Stimulated activated CD8-positive, alpha-beta memory T cell treated with anti-CD3 and anti-CD28 coated beads, Interleukin-7, amount 100 ng/mL, for 1 hour (primary cell): ENCODE measurements around the gene CCDC201.

ENCODE experiments used
- DNase-seq, 2 donors: peaks; one replicate each; pipeline ENCODE4 v3.0.0-alpha.2; 2020; ENCODE audit warnings: low read depth in 2 of 2

CCDC201 gene

DNA sequence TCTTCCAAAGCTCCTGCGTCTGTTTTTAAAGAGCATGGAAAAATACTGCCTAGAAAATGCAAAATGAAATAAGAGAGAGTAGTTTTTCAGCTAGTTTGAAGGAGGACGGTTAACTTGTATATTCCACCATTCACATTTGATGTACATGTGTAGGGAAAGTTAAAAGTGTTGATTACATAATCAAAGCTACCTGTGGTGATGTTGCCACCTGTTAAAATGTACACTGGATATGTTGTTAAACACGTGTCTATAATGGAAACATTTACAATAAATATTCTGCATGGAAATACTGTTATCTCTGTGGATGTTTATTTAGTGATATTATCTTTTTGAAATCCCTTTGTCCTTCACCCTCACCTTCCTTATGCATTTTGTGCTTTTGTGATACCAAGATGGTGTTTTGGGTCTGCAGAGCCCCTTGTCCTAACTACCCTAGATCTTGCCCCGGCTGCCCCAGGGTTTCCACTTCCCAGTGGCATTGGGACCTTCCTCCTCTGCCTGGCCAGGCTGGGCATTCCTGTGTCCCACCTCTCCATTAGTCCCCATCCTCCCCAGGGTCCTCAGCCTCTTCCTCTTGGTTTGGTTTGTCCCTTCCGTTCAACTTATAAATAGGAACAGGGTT, 20.6 kb upstream of the CCDC201 start:
- DNase-seq = no peak

DNA sequence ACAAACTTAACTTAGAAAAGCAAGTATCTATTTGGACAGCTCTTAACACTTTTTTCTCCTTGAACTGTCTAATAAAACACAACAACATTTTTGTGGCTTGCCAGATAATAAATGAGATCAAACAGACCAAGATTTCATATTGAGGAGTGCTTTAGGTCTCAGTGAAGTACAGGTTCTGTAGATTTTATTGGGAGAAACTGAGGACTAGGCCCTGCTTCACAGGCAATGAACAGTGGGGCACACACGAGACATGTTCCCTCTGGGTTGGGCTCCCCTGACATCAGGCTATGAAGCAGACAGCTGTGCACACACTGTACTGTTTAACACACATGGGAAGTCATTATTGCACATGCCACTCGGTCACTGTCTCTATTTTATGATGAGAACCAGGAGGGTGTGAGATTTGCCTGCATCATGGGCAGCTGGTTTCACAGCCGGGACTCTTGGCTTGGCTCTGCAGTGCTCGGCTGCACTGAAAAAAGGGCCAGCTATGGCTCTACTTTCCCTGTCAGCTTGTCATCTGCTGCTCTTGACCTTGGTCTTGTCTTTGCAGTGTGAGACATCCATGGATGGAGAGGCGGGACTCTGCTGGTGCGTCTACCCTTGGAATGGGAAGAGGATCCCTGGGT, 19.6 kb upstream of the CCDC201 start:
- DNase-seq = no peak

GRCh38 chr7:45891462-45892402, 18.9 kb upstream of the CCDC201 start:
- DNase-seq = no peak

DNA sequence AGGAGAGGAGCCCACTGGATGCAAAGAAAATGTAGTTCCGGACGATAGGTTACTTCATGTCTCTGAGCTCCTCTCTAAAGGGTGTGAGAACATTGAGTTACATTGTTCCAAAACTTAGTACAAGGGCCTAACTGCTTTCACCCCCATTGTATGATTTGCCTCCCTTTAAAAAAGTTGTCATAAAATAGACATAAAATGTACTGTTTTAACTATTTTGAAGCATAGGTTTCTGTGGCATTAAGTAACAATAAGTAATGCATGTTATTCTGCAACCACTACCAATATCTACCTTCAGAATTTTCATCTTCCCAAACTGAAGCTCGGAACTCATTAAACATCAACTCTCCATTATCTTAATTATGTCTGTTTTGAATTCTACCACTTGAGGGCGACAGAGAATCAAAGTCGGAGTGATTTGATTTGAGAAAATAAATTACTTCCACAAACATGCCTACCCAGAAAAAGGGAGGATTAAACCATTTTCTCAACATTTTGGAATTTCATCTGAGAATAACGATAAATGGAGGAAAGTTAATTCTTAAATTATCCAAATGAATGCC, 18.1 kb upstream of the CCDC201 start:
- no peak for DNase-seq

- DNase-seq = no peak
Observed at GRCh38 chr7:45890125-45890901, 17.4 kb upstream of the CCDC201 start.

- DNase-seq = no peak
Observed at GRCh38 chr7:45889367-45890067, 16.6 kb upstream of the CCDC201 start.

GRCh38 chr7:45888993-45889366, 16.1 kb upstream of the CCDC201 start:
- no peak for DNase-seq

DNA sequence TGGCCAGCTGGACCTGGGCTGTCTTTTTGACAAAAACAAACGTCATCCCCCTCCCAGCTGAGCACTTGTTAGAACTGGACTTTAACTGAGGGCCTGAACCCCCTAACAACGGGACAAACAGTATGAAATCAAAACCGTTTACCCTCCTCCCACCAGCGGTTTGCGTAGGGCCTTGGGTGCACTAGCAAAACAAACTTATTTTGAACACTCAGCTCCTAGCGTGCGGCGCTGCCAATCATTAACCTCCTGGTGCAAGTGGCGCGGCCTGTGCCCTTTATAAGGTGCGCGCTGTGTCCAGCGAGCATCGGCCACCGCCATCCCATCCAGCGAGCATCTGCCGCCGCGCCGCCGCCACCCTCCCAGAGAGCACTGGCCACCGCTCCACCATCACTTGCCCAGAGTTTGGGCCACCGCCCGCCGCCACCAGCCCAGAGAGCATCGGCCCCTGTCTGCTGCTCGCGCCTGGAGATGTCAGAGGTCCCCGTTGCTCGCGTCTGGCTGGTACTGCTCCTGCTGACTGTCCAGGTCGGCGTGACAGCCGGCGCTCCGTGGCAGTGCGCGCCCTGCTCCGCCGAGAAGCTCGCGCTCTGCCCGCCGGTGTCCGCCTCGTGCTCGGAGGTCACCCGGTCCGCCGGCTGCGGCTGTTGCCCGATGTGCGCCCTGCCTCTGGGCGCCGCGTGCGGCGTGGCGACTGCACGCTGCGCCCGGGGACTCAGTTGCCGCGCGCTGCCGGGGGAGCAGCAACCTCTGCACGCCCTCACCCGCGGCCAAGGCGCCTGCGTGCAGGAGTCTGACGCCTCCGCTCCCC, 15.5 kb upstream of the CCDC201 start, which contains the start of gene IGFBP1:
Gene IGFBP1, plus strand, starts transcription at position 304 of the 808 bp plus-strand sequence. Its CDS starts 165 bp downstream, at position 469.
- DNase-seq = no peak

DNA sequence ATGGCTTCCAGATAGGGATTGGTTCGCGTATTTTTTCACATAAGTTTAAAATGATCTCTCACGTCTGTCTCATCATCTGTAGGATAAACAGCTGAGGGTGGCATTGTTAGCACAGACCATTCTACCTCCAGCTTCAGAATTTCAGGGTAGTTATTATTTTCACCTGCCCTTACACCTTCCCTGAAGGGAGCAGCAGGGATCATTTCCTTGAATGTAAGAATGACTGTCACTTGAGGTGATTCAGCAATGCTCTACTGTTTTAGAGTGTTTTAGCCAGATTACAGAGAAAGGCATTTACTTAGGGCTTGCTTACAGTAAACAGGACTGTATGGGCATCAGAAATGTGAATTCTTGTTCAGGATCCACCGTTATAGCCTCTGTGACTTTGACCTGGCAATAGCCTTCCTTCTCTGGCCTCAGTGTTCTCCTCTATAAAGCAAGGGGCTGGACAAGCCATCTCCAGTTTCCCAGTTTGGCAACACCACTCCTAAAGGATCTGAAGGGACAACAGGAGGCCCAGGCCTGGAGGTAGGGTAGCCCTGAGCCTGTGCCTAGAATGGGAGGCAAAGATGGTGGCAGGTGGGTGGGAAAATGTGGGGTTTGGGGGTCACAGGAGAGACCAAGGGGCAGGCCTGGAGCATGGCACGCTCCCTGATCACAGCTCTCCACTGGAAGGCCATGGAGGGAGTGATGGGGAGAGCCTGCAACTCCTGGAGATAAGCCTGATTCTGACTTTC, 14.2 kb upstream of the CCDC201 start:
- no peak for DNase-seq

DNA sequence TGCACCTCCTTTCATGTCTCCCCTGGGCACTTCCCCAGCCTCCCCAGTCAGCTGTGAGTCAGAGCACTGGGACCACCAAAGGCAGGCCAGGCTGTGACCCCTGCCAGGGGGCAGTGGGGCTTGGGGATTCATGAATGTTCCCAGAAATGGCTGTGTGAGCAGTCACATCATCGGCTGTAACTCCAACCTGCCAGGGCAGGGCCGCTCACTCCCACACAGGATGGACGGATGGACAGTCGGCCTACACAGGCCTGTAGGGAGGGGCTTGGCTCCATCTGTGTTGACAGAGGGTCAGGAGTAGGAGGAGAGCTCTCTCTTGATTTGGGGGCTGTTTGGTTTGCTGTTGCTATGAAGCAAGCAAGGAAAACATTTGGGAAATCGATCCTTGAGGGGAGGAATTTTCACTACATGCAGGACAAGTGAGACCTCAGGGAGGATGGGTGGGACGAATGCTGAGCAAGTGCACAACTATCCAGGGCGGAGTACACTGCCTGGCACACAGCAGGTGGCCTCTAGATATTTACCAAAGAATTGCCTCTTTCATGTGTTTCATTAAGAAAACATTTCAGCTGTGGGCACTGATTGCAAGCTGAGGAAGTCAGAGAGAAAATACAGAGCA, 12.5 kb upstream of the CCDC201 start:
- DNase-seq = no peak

DNA sequence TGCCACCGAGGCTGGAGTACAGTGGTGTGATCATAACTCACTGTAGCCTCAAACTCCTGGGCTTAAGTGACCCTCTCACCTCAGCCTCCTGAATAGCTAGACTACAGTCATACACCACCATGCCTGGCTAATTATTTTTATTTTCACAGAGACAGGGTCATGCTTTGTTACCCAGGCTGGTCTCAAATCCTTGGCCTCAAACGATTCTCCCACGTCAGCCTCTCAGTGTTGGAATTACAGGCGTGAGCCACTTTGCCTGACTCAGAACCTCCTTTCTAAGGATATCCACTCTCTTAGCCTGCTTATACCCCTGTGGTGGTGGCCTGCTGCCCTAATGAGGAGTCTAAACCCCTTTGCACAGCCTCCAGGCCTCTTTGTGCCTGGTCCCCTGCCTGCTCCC, 11.3 kb upstream of the CCDC201 start:
- DNase-seq = no peak

DNA sequence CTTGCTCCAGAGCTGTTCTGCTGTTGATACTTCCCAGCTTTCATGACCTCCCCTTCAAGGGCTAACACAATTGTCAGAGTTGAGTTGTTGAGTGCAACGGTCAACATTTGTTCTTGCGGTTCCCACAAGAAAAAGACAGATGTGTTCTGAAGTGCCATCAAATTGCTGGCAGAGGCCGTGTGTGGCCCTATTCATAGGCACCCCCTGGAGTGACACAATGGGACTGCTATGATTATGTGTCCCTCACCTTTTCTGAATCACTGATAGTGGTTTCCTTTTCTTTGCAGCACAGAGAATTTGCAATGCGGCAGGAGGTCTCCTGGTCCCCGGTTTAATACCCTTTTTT, 9.6 kb upstream of the CCDC201 start:
- DNase-seq = no peak

- no peak for DNase-seq
Observed at GRCh38 chr7:45881759-45882464, 9.0 kb upstream of the CCDC201 start.

DNA sequence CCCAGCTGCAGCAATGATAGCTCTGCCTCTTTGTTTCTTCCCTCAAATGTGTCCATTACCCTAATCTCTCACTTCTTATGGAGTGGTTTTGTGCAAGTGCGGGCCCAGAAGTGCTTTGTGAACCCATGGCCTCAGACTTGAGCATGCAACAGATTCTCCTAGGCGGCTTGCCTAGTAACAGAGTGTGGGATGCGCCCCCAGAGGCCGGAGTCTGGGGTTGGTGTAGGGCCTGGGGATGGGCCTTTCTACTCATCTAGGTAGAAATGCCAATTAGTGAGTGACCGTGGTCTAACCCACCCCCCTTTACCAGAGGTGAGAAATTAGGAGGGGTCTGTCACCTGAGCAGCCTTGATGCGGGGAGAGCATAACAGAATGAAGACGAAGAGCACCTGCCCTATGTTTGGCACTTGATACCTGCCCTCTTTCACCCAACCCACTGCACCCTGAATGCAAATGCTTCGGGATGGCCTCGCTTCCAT, 8.4 kb upstream of the CCDC201 start:
- no peak for DNase-seq

DNA sequence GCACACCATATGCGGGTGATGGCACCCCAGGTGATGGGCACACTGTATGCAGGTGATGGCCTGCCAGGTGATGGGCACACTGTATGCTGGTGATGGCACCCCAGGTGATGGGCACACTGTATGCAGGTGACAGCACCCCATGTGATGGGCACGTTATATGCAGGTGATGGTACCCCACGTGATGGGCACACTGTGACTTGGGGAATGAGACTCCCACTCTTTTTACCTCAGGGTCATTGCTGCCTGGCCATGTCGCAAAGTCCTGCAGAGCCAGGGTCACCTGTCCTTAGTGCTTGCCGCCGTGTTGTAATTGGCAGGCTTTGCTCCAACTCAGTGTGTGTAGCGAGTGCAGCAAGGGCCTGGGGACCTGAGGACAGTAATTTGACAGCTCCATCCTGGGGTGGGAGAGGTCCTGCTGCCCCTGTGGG, 7.6 kb upstream of the CCDC201 start:
- DNase-seq = no peak

DNA sequence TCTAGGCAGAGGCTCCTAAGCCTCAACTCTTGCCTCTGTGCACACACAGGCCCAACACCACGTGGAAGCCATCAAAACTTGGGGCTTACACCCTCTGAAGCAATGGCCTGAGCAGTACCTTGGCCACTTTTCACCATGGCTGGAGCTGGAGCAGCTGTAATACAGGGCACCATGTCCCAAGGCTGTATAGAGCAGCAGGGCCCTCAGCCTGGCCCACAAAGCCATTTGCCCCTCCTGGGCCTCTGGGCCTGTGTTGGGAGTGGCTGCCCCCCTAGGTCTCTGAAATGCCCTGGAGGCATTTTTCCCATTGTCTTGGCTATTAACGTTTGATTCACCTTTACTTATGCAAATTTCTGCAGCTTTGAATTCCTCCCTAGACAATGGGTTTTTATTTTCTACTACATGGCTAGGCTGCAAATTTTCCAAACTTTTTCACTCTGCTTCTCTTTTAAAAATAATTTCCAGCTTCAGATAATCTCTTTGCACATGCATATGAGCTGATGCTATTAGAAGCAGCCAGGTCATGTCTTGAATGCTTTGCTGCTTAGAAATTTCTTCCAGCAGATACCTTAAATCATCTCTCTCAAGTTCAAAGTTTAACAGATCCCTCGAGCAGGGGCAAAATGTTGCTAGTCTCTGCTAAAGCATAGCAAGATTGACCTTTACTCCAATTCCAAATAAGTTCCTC, 5.7 kb upstream of the CCDC201 start:
- DNase-seq = no peak

- no peak for DNase-seq
Observed at GRCh38 chr7:45876519-45876918, 3.6 kb upstream of the CCDC201 start.
